Astrocyte of the cerebellum (primary cell): ENCODE measurements around the gene SERBP1.
"Not testable (repeated sequence)": the region's sequence is repeated elsewhere in the genome, so short reads cannot be mapped to it uniquely, and the experiment has no call there.

Source experiments
- DNase-seq: peaks from one replicate; pipeline ENCODE4 v3.0.0-alpha.2; 2011; ENCODE audit warnings: low read depth
- H3K4me3 ChIP-seq: 2 replicates; pipeline ENCODE4 v1.5.1; 2011; ENCODE audit warnings: mild to moderate bottlenecking, low read depth, low read length, moderate library complexity
- in situ Hi-C: cut with HindIII; loops from 2 replicates; pipeline ENCODE4 v1.10.0; 2017; ENCODE audit warnings: low sequenced_read_pairs
- TF ChIP-seq, protein P1 (sequence below): IDR thresholded peaks from 2 replicates; pipeline ENCODE4 v1.5.1; 2012; ENCODE audit warnings: low read length, low read depth, moderate library complexity, mild to moderate bottlenecking; ENCODE audit errors: missing control alignments

The SERBP1 gene

DNA sequence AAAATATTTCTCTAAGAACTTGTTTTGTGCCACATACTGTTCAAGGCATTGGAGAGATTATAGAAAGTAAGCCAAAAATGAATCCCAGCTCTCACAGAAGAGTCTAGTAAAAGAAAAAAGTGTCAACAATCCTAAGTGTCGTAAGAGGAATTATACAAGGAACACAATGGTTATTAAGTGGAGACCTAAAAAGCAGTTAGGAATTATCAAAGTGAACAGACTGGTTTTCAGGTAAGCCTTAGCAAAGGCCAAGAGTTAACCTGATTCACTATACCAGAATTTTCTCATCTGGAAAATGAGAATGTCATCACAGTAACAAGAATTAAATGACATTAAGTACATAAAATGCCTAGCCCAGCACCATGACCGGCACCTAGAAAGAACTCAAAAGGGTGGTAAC, 15.6 kb downstream of the SERBP1 start:
- TF ChIP-seq, protein P1, sequence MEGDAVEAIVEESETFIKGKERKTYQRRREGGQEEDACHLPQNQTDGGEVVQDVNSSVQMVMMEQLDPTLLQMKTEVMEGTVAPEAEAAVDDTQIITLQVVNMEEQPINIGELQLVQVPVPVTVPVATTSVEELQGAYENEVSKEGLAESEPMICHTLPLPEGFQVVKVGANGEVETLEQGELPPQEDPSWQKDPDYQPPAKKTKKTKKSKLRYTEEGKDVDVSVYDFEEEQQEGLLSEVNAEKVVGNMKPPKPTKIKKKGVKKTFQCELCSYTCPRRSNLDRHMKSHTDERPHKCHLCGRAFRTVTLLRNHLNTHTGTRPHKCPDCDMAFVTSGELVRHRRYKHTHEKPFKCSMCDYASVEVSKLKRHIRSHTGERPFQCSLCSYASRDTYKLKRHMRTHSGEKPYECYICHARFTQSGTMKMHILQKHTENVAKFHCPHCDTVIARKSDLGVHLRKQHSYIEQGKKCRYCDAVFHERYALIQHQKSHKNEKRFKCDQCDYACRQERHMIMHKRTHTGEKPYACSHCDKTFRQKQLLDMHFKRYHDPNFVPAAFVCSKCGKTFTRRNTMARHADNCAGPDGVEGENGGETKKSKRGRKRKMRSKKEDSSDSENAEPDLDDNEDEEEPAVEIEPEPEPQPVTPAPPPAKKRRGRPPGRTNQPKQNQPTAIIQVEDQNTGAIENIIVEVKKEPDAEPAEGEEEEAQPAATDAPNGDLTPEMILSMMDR = no peak
- in situ Hi-C loops = no loop called here

GRCh38 chr1:67413101-67413500, 17.1 kb downstream of the SERBP1 start:
- H3K4me3 ChIP-seq, in situ Hi-C loops, DNase-seq: not testable (repeated sequence)

More for the DNA sequence above, 15.6 kb downstream of the SERBP1 start:
- no peak for DNase-seq
- H3K4me3 ChIP-seq = no peak overlapping the region

DNA sequence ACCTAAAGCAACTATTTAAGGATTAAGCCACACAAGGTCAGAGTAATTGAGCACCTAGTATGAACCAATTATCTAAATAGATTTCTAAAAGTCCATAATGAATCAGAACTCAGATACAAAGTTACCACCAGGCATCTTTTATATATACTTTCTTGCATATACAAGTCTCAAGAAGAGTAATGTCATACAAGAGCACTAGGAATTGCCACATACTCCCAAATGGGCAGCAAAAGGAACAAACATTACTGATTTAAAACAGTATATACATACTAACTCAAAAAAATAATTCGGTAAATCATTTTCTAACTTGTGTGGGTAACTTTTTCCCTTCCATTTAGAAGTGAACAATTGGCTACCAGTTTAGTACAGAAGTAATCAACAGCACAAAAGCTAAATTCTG, 22.1 kb downstream of the SERBP1 start:
- no peak for DNase-seq
- TF ChIP-seq, protein P1 = no peak
- no peak overlapping the region for H3K4me3 ChIP-seq
- in situ Hi-C loops = no loop called here

DNA sequence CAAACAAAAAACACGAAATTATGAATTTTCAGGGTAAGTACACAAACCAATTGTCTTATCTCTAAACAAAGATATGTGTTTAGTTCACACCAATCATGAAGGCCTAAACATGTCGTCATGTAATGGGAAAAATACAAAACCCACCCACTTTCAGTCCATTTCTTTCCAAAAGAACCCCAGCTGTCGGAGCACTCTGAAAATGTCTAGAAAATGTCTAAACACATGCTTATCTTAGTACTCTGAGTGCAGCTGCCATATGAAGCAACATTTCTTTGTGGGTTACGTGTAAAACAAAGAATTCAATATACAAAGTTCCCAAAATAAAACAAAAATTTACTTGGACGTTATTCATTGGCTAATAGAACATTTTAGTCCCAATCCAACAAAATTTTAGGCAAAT, 22.7 kb downstream of the SERBP1 start:
- TF ChIP-seq, protein P1 = no peak
- no peak overlapping the region for H3K4me3 ChIP-seq
- no peak for DNase-seq
- in situ Hi-C loops = no loop called here

GRCh38 chr1:67405473-67406245, 24.5 kb downstream of the SERBP1 start:
- H3K4me3 ChIP-seq = no peak overlapping the region
- TF ChIP-seq, protein P1 = no peak
- DNase-seq = no peak
- in situ Hi-C loops = no loop called here

GRCh38 chr1:67404212-67404620, 26.0 kb downstream of the SERBP1 start:
- TF ChIP-seq, protein P1 = no peak
- in situ Hi-C loops = no loop called here
- DNase-seq = no peak
- no peak overlapping the region for H3K4me3 ChIP-seq

GRCh38 chr1:67401443-67401842, 28.8 kb downstream of the SERBP1 start:
- no peak for DNase-seq
- TF ChIP-seq, protein P1 = no peak

DNA sequence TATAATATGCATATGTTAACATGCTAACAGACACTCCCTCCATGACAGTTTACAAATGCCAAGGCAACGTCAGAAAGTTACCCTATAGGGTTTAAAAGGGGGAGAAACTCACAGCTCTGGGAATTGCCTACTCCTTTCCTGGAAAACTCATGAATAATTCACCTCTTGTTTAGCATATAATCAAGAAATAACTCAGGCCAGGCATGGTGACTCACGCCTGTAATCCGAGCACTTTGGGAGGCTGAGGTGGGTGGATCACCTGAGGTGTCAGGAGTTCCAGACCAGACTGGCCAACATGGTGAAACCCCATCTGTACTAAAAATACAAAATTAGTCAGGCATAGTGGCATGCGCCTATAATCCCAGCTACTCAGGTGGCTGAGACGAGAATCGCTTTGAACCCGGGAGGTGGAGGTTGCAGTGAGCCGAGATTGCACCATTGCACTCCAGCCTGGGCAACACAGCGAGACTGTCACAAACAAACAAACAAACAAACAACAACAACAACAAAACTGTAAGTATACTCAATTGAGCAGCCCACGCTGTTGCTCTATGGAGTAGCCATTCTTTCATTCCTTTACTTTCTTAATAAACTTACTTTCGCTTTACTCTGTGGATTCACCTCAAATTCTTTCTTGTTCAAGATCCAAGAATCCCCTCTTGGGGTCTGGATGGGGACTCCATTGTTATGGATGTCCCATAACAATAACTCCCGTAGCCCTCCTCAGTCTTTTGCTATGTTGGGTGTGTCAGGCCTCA, 30.0 kb downstream of the SERBP1 start:
- in situ Hi-C loops, H3K4me3 ChIP-seq: not testable (repeated sequence)
- peak; percentile 46 for DNase-seq

More at GRCh38 chr1:67401443-67401842, 28.8 kb downstream of the SERBP1 start:
- in situ Hi-C loops = no loop called here
- H3K4me3 ChIP-seq = no peak overlapping the region
